Stimulated activated CD8-positive, alpha-beta memory T cell treated with anti-CD3 and anti-CD28 coated beads, Interleukin-4, amount 100 ng/mL, for 1 hour (primary cell): ENCODE data around the gene PPRC1.
A peak's percentile ranks its signal among the peaks of the same experiment; 100 is the strongest.

ENCODE experiments used
- DNase-seq, 2 donors: peaks; one replicate each; pipeline ENCODE4 v3.0.0-alpha.2; 2020; ENCODE audit warnings: low read depth in 2 of 2, low spot score in 1 of 2

The PPRC1 gene

GRCh38 chr10:102118867-102119266, 14.0 kb upstream of the PPRC1 start:
- no peak for DNase-seq

DNA sequence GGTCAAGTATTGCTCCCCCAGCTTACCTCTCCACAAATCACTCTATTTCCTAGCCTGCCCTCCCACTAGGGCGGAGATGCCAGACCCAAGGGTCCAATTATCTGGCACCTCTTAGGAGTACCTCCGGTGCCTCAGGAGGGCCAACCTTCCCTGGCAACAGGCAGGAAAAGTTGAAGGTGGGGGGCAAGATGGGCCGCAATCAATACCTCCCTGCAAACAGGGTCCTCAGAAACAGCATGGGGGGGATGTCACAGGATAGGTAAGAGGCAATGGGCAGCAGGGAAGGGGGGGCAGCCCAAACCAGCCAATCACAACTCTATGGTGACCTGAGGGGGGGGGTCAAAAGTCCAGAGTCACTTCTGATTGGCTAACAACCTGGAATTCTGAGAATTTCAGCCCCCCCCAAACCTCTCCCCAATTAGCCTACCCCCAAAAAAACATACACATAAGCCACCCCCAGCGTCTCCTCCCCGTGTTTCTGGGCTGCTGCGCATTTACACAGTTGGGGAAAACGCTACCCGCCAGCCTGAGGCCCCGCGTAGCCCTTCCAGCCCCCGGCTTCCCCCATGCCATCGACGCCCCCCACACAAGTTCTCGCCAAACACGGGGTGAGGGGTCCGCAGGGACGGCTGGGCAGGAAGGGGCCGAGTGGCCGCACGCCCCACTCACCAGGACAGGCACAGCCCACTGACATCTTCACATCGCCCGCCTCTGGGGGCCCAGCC, 13.3 kb upstream of the PPRC1 start:
- DNase-seq, result no peak

DNA sequence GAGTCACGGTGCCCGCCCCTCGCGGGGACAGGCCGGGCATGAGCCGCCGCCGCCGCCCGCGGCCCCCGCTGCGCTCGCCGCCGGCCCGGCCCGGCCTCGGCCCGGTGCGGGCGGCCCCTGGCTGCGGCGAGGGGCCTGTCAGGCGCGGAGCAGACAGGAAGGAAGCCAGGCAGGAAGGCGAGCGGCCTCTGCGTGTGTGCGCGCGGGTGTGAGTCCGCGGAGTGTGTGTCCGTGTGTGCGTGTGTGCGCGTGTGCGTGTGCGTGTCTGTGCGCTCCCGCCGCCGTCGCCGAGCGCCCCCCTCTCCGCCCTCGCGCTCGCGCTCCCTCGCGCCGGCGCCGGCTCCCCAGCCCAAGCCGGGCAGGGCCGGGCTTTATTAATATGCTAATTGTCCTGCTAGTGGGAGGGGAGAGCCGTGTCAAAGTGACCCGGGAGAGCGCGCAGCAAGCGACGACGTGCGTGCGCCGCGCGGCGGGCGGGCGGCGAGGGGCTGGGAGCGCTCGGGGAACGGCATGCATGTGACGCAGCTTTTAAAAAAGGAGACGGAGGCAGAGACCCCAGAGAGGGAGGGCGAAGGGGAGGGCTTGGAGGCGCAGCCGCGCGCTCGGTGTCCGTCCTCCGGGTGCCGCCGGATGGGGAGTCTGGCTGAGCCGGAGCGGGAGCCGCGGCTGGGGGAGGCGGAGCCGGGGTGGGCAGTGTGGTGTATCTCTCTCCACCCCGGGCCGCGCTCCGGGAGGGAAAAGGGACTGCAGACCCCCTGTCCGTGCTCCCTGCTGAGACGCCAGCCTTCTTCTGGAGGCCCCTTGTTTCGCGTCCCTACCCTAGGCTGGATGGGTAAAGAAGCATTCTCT, 12.5 kb upstream of the PPRC1 start, which contains the start of gene LDB1:
LDB1 (minus strand) TSS at position 227 of the 849 bp plus-strand sequence. CDS start 258 bp downstream, outside the sequence.
- DNase-seq, result peak in 1 of 2 donors; percentile 35

DNA sequence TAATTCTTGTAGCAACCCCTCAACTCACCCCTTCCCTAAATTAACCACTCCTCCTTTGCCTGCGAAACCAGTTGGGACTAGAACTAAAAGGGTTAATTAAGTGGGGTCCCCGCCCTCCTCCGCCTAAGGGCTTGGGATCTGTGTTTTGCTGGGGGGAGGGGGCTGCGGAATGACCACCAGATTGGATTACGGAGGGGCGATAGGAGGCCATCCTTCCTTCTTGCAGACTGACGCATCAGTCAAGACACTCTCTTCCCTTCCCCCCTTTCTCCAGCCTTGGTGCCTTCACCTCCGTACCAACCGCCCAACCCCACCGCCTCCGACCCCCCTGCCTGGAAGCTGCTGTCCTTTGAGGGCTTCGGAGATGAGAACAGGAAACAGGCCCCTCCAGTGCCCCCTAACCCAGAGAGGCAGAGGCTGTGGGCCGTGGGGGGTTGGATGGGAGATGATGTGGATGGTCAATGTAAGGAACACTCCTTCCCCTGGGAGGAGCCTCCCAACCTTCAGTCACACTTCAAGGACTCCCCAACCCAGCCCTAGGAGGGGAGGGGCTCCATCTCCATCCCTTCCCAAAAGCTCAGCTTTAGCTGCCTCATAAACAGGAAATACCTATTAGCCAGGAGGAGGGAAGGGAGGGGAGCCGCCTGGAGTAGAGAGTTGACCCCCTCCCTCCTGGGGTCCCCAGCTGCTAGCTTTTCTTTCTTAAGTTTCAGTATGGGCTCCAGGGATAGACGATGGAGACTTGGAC, 11.7 kb upstream of the PPRC1 start:
- no peak for DNase-seq

DNA sequence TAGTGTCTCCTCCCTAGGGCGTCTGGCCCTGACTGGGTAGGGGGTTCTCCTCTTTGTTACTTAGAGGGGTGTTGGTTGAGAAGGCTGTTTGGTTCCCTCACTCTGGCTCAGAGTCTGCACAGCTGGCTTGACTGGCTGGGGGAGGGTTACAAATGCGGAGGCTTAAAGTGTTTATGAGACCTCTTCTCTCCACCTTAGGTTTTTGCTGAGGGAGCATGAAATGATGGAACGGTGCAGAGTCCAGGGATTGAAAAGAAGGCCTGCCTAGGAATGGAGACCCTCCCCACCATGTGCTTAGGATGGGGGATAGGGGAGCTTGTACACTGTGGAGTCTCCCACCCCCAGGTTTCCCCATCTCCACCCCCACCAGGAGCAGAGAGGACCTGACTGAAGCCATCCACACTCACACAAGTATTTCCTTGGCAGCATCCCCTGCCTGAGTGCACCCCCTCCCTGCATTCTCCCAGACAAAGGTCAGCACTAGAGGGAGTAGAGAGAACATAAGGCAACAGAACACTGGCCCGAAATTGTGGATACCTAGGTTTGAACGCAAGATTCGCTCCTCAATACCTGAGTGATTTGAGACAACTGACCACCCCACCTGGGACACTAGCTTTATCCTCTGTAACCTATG, 11.0 kb upstream of the PPRC1 start:
- DNase-seq, result no peak

DNA sequence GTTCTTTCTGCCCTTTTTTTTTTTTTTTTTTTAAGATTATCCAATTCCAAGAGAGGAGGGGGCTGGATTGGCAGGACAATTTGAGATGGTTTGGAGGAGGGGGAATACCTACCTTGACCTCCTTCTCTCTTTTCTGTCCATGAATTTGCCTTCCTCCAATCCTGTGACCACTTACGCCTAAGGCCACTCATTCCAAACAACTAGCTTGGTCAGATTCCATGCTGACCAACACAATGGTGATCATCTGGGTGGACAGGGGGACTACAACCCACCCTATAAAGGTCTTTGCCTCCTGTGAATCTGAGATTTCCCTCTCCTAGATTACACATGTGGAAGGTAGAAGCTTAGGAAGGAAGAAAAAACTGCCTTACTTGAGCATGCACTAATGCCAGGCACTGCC, 10.4 kb upstream of the PPRC1 start:
- DNase-seq, result no peak

DNA sequence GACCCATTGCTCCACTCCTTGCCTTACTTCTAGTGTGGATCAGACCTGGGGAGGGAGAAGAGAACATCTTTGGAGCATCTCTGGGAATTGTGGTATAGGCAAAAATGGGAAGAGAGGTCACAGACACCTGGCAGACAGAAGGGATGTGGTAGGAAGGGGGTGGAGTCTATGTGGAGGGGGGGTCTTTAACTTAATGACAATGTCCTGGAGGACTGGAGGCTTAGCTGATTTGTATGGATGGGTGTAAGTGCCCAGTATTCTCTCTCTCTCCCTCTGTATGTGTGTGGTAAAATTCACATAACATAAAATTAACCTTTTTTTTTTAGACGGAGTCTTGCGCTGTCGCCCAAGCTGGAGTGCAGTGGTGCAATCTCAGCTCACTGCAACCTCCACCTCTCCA, 9.6 kb upstream of the PPRC1 start:
- DNase-seq, result no peak

DNA sequence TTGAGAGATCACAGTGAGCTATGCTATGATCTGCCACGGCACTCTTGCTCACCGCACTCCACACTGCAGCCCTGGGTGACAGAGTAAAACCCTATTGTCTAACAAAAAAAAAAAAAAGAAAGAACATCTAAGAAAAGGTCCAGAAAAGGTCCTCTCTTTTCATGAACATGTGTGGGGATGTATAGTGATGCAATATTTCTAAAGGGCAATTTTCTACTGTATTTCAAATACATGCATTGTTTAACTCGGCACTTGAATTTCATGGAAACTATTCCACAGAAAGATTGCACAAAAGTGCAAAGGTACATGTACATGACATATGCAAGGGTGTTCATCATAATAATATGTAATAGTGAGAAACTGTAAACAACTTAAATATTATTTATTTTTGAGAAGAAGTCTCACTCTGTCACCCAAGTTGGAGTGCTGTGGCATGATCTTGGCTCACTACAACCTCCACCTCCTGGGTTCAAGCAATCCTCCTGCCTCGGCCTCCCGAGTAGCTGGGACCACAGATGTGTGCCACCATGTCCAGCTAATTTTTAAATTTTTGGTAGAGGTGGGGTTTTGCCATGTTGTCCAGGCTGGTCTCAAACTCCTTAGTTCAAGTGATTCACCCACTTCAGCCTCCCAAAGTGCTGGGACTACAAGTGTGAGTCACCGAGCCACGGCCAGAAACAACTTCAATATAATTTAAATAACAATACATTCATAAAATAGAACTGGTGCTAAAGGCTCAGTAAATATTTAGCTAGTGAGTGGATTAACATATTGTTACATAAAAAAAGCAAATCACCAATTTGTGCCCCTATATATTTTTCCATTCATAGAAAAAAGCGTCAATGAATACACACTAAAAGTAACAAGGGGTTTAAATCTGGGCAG, 1.3 kb upstream of the PPRC1 start:
- no peak for DNase-seq

GRCh38 chr10:102132193-102132562, 662 bp upstream of the PPRC1 start:
- DNase-seq, result no peak

GRCh38 chr10:102133373-102134195, 744 bp downstream of the PPRC1 start:
- DNase-seq, result no peak

DNA sequence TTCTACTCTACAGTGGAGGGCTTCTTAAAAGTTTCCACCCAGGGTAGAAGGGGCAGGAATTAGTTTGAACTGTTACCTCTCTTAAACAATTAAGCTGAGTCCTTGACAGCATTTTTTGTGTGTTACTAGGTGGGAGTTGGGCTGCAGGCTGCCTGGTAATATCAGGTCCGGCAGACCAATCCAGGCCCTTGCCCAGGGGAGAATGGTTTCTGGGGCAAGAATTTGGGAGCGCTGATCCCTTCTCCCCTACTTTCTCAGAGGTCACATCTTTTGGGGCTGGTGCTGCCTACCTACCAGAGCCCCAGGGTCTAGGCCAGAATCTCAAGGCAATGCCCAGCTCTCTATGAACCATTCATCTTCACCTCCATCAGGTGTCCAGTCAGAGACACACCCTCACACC, 1.6 kb downstream of the PPRC1 start:
- no peak for DNase-seq

GRCh38 chr10:102135956-102136526, 3.2 kb downstream of the PPRC1 start:
- no peak for DNase-seq

GRCh38 chr10:102139281-102140110, 6.7 kb downstream of the PPRC1 start:
- no peak for DNase-seq

DNA sequence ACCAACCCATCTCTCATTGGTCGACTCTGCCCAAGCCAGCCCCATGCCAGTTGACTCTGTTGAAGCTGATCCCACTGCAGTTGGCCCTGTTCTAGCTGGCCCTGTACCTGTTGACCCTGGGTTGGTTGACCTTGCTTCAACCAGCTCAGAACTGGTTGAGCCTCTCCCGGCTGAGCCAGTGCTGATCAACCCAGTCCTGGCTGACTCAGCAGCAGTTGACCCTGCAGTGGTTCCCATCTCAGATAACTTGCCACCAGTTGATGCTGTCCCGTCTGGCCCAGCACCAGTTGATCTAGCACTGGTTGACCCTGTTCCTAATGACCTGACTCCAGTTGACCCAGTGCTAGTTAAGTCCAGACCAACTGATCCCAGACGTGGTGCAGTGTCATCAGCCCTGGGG, 7.4 kb downstream of the PPRC1 start:
- DNase-seq, result no peak

DNA sequence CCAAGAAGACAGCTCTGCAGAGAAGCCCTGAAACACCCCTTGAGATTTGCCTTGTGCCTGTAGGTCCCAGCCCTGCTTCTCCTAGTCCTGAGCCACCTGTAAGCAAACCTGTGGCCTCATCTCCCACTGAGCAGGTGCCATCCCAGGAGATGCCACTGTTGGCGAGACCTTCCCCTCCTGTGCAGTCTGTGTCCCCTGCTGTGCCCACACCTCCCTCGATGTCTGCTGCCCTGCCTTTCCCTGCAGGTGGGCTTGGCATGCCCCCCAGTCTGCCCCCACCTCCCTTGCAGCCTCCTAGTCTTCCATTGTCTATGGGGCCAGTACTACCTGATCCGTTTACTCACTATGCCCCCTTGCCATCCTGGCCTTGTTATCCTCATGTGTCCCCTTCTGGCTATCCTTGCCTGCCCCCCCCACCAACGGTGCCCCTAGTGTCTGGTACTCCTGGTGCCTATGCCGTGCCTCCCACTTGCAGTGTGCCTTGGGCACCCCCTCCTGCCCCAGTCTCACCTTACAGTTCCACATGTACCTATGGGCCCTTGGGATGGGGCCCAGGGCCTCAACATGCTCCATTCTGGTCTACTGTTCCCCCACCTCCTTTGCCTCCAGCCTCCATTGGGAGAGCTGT, 8.2 kb downstream of the PPRC1 start:
- DNase-seq, result no peak

GRCh38 chr10:102141583-102142107, 8.8 kb downstream of the PPRC1 start:
- DNase-seq, result no peak

DNA sequence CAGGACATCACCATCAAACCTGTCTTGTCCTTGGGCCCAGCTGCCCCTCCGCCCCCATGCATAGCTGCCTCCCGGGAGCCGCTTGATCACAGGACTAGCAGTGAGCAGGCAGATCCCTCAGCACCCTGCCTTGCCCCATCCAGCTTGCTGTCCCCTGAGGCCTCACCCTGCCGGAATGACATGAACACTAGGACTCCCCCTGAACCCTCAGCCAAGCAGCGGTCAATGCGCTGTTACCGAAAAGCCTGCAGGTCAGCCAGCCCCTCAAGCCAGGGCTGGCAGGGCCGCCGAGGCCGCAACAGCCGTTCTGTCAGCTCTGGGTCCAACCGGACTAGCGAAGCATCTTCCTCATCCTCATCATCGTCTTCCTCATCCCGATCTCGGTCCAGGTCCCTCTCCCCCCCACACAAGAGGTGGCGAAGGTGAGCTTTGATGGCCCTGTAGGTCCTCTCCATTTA, 14.2 kb downstream of the PPRC1 start:
- DNase-seq, result no peak
